SH-SY5Y (cell line): ENCODE data around the gene AHNAK.

ENCODE experiments used
- GATA2 ChIP-seq: IDR thresholded peaks from 2 replicates; pipeline ENCODE4 v1.6.1; 2011; ENCODE audit warnings: mild to moderate bottlenecking, low read depth, low read length
- GATA3 ChIP-seq: IDR thresholded peaks from 2 replicates; pipeline ENCODE4 v1.6.1; 2011; ENCODE audit warnings: low read depth, mild to moderate bottlenecking, low read length, moderate library complexity

DNA sequence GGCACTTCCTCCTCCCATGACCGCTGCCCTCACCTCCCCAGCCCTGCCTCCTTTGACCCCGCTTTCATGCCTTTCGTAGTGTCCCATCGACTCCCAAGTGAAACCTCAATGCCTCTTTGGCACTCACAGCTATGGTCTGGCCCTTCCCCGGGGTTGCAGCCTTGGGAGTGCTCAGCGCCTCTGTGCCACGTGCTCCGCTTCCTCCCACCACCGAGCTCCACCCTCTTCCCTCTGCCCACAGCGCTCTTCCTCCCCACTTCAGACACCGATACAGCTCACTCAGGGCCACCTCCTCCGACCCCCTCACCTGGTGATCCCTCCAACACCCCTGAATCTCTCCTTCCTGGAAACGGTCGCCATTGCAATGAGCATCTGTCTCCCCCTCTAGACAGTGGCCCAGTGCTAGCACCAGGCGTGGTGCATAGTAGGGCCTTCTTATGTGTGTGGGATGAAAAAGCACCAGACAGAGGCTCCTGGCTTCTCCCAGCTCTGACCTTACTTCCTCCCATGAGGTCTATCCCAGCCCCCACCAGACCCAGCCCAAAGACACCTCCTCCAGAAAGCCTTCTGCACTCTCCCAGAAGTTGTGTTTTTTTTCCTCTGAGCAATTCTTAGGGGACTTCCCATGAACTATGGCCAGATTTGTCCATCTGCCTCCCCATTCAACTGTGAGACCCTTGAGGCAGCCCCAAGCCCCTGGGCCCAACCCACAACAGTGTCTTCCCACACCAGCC lies 144.2 kb downstream of the AHNAK start:
- no peak for TF ChIP-seq GATA3
- TF ChIP-seq GATA2 = no peak
